OCI-LY7 (cell line): Measurements from ENCODE around the gene TRIM25. TPM values are rescaled to one million over a fixed set of nuclear protein-coding genes. Genes with fewer than 3 reads are reported as not detected.

ENCODE experiments used
- BruUV-seq: library from RNA; stranded (reverse); fragments of 400-500 nt; replicated peaks from 2 replicates; lab custom pipeline; 2021; lab: Mats Ljungman, UMichigan
- CTCF ChIA-PET: fragments of 300-600 bp; sonication (Branson Sonifier 250); formaldehyde crosslinking; loops from one replicate; lab custom pipeline; 2022; ENCODE audit warnings: antibody characterized with exemption; ENCODE audit not compliant: unreplicated experiment; lab: Charles Lee
- POLR2A ChIA-PET: fragments of 300-600 bp; sonication (Branson Sonifier 250); formaldehyde crosslinking; loops from one replicate; lab custom pipeline; 2022; ENCODE audit warnings: antibody characterized with exemption; lab: Charles Lee
- DNase-seq: peaks from one replicate; pipeline ENCODE4 v3.0.0-alpha.2; 2015; ENCODE audit warnings: low spot score
- H2AFZ ChIP-seq: fragments of 200-600 bp; sonication (generic), shearing (Covaris generic); 2 replicates; pipeline ENCODE4 v1.6.1; 2014; ENCODE audit warnings: mild to moderate bottlenecking, antibody characterized with exemption, low read length, moderate library complexity
- H3K27ac ChIP-seq: fragments of 200-600 bp; sonication (generic); 2 replicates; pipeline ENCODE4 v1.5.1; 2014; ENCODE audit warnings: mixed run types, low read depth, mild to moderate bottlenecking, moderate library complexity, low read length, inconsistent platforms; ENCODE audit not compliant: poor library complexity, severe bottlenecking
- H3K36me3 ChIP-seq: fragments of 200-600 bp; sonication (generic); 2 replicates; pipeline ENCODE4 v1.6.1; 2014; ENCODE audit warnings: mild to moderate bottlenecking, antibody characterized with exemption, low read length, moderate library complexity, mixed read lengths; ENCODE audit not compliant: insufficient read depth
- H3K4me1 ChIP-seq: fragments of 200-600 bp; sonication (generic); 2 replicates; pipeline ENCODE4 v1.5.1; 2014; ENCODE audit warnings: mild to moderate bottlenecking, low read length; ENCODE audit not compliant: insufficient read depth, poor library complexity, severe bottlenecking
- H3K4me2 ChIP-seq: fragments of 200-600 bp; sonication (generic); 2 replicates; pipeline ENCODE4 v1.6.1; 2014; ENCODE audit warnings: mild to moderate bottlenecking, low read length
- H3K4me3 ChIP-seq: fragments of 200-600 bp; sonication (generic); 2 replicates; pipeline ENCODE4 v1.5.1; 2014; ENCODE audit warnings: mild to moderate bottlenecking, low read depth, low read length; ENCODE audit not compliant: poor library complexity, severe bottlenecking
- H3K79me2 ChIP-seq: fragments of 200-600 bp; sonication (generic); 2 replicates; pipeline ENCODE4 v1.6.1; 2016; ENCODE audit warnings: low read depth, mild to moderate bottlenecking, low read length, moderate library complexity, mixed read lengths; ENCODE audit not compliant: insufficient read depth
- H3K9me2 ChIP-seq: fragments of 200-600 bp; sonication (generic); 2 replicates; pipeline ENCODE4 v1.6.1; 2016; ENCODE audit warnings: mild to moderate bottlenecking, low read length, mixed read lengths; ENCODE audit not compliant: insufficient read depth
- H3K9me3 ChIP-seq: fragments of 200-600 bp; sonication (generic); 2 replicates; pipeline ENCODE4 v1.6.1; 2014; ENCODE audit warnings: mild to moderate bottlenecking, mixed run types, low read length, mixed read lengths
- H4K20me1 ChIP-seq: fragments of 200-600 bp; sonication (generic); 2 replicates; pipeline ENCODE4 v1.6.1; 2014; ENCODE audit warnings: mild to moderate bottlenecking, antibody characterized with exemption, low read length, moderate library complexity, mixed read lengths; ENCODE audit not compliant: insufficient read depth
- CTCF ChIP-seq: fragments of 200-600 bp; sonication (generic); conservative IDR thresholded peaks from 2 replicates; pipeline ENCODE4 v1.5.1; 2014; ENCODE audit warnings: mild to moderate bottlenecking, antibody characterized with exemption, low read length, moderate library complexity, mixed read lengths
- EZH2phosphoT487 ChIP-seq: fragments of 200-600 bp; sonication (generic); IDR thresholded peaks from 2 replicates; pipeline ENCODE4 v1.6.1; 2018; ENCODE audit warnings: low read depth, borderline replicate concordance, mild to moderate bottlenecking, mixed run types, antibody characterized with exemption, low read length, moderate library complexity, mixed read lengths
- intact Hi-C: fragments of 100-400 bp; cut with micrococcal nuclease; formaldehyde crosslinking; loops from one replicate; pipeline ENCODE4 v1.10.0; 2022; ENCODE audit not compliant: unreplicated experiment
- total RNA-seq, 2 experiments: library from RNA; depleted of rRNA in 1 of 2; stranded (reverse); fragments of >200 nt in 1 of 2; shearing (Covaris generic) in 1 of 2; gene quantifications; 2 replicates each; pipeline ENCODE4 v1.2.3, GENCODE V29; 2014 to 2022

TRIM25 gene
- total RNA-seq, 2 experiments from 2014 or later: 7.8 to 14.2 TPM

GRCh38 chr17:56933868-56934267 is 20.0 kb upstream of the TRIM25 start:
- BruUV-seq: no TSS peak
- Histone ChIP-seq H3K4me2 (no peak overlapping the region), H3K4me3 (no peak overlapping the region), H3K79me2 (no peaks in the 10 kb centered on the region), H3K4me1 (no peaks in the 10 kb centered on the region), H4K20me1 (no peaks in the 10 kb centered on the region), H3K27ac (no peak overlapping the region), H2AFZ (no peak overlapping the region), H3K9me3 (peaks cover 24% of the 10 kb centered on the region), H3K9me2 (no peaks in the 10 kb centered on the region), H3K36me3 (peaks cover 60% of the 10 kb centered on the region)
- TF ChIP-seq EZH2phosphoT487 (no peak), CTCF (no peak)
- DNase-seq: no peak
- ChIA-PET CTCF (no interaction called here), POLR2A (no interaction called here)
- intact Hi-C loops: no loop called here

GRCh38 chr17:56933151-56933745 is 19.4 kb upstream of the TRIM25 start:
- no peak overlapping the region for H3K27ac ChIP-seq
- no peak overlapping the region for H3K4me3 ChIP-seq
- ChIA-PET CTCF (no interaction called here), POLR2A (no interaction called here)
- peaks cover 28% of the 10 kb centered on the region for H3K9me3 ChIP-seq
- peaks cover 54% of the 10 kb centered on the region for H3K36me3 ChIP-seq
- H3K4me2 ChIP-seq: no peak overlapping the region
- no peak for DNase-seq
- no peaks in the 10 kb centered on the region for H3K79me2 ChIP-seq
- no peaks in the 10 kb centered on the region for H4K20me1 ChIP-seq
- H3K9me2 ChIP-seq: no peaks in the 10 kb centered on the region
- TF ChIP-seq CTCF (no peak), EZH2phosphoT487 (no peak)
- H3K4me1 ChIP-seq: no peaks in the 10 kb centered on the region
- BruUV-seq: no TSS peak
- no peak overlapping the region for H2AFZ ChIP-seq
- intact Hi-C loops: no loop called here

- CTCF ChIA-PET: no interaction called here
- Histone ChIP-seq H3K27ac (no peak overlapping the region), H3K9me2 (no peaks in the 10 kb centered on the region), H3K4me1 (no peaks in the 10 kb centered on the region), H4K20me1 (no peaks in the 10 kb centered on the region), H3K79me2 (no peaks in the 10 kb centered on the region), H3K9me3 (peaks cover 28% of the 10 kb centered on the region), H3K36me3 (peaks cover 29% of the 10 kb centered on the region), H3K4me3 (no peak overlapping the region), H2AFZ (no peak overlapping the region), H3K4me2 (no peak overlapping the region)
- DNase-seq: no peak
- POLR2A ChIA-PET: interaction anchor here (0.6 to 0.7 kb wide), 2 partner anchors 34 to 154 kb away, joined by 3 read pairs; partner anchors contain the start of gene AKAP1
- no TSS peak for BruUV-seq
- TF ChIP-seq EZH2phosphoT487 (no peak), CTCF (no peak)
- intact Hi-C loops: no loop called here
Measured at GRCh38 chr17:56930739-56931337, 17.0 kb upstream of the TRIM25 start.
